H1 (cell line): ENCODE data around the gene E2F1.

Experiments
- BRCA1 ChIP-seq: IDR thresholded peaks from 2 replicates; pipeline ENCODE4 v1.6.1; 2012; ENCODE audit warnings: low read depth, low read length, improper control_type of control experiment
- HDAC2 ChIP-seq, 2 experiments: fragments of 300-600 bp in 1 of 2; sonication (generic) in 1 of 2; IDR thresholded peaks; 2 replicates each; pipeline ENCODE4 v1.6.1; 2011 to 2012; ENCODE audit warnings: low read depth in 2 of 2, low read length in 2 of 2, mild to moderate bottlenecking in 2 of 2, moderate library complexity in 2 of 2, borderline replicate concordance in 1 of 2, inconsistent platforms in 1 of 2
- KDM1A ChIP-seq: fragments of 200-600, 300-600 bp; sonication (generic); IDR thresholded peaks from 2 replicates; pipeline ENCODE4 v1.7.1; 2016; ENCODE audit warnings: mild to moderate bottlenecking, low read length, borderline replicate concordance
- PHF8 ChIP-seq: fragments of 200-600 bp; sonication (generic); conservative IDR thresholded peaks from 2 replicates; pipeline ENCODE4 v1.7.1; 2012; ENCODE audit warnings: low read depth, mild to moderate bottlenecking, inconsistent platforms, low read length, moderate library complexity
- RAD21 ChIP-seq, 2 experiments: IDR thresholded peaks in 1 of 2; conservative IDR thresholded peaks in 1 of 2; 2 replicates each; pipeline ENCODE4 v1.6.1; 2011; ENCODE audit warnings: low read depth in 2 of 2, low read length in 2 of 2, improper control_type of control experiment in 1 of 2, inconsistent platforms in 1 of 2, mild to moderate bottlenecking in 1 of 2, moderate library complexity in 1 of 2
- SUZ12 ChIP-seq: fragments of 200-600 bp; sonication (generic); IDR thresholded peaks from 2 replicates; pipeline ENCODE4 v1.6.1; 2012; ENCODE audit warnings: mild to moderate bottlenecking, inconsistent platforms, low read length, moderate library complexity, mixed read lengths
- TF ChIP-seq, protein P1 (sequence below), 3 experiments: IDR thresholded peaks; 1 replicate in 2 of 3; 2 replicates in 1 of 3; pipeline versions ENCODE4 v1.5.1 to v1.6.1; 2011; ENCODE audit warnings: low read length in 3 of 3, mild to moderate bottlenecking in 3 of 3, inconsistent platforms in 2 of 3, low read depth in 1 of 3, moderate library complexity in 1 of 3; ENCODE audit not compliant: insufficient read depth in 1 of 3; ENCODE audit errors: control extremely low read depth in 1 of 3
- TF ChIP-seq, protein P2 (sequence below): IDR thresholded peaks from 2 replicates; pipeline ENCODE4 v1.6.1; 2012; ENCODE audit warnings: inconsistent platforms

DNA sequence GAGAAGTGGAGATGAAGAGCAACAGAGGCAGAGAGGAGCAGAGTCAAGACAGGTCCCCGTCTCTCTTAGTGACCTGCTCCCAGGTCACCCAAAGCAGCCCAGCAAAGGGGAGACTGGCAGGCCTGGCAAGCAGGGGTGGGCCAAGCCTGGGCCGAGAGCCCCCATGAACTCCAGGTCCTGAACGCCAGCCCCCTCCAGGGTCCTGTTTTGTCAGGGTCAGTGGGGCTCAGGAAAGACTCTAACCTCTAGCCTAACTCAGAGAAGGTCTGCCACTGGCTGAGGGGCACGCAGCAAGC is 13.1 kb downstream of the E2F1 start:
- TF ChIP-seq SUZ12: no peak
- TF ChIP-seq HDAC2 (IDR thresholded peaks at IDR 0.05; ENCODE audit: borderline replicate concordance in 1 of 2, low read depth in 2 of 2, low read length in 2 of 2): no peak
- TF ChIP-seq, protein P1, sequence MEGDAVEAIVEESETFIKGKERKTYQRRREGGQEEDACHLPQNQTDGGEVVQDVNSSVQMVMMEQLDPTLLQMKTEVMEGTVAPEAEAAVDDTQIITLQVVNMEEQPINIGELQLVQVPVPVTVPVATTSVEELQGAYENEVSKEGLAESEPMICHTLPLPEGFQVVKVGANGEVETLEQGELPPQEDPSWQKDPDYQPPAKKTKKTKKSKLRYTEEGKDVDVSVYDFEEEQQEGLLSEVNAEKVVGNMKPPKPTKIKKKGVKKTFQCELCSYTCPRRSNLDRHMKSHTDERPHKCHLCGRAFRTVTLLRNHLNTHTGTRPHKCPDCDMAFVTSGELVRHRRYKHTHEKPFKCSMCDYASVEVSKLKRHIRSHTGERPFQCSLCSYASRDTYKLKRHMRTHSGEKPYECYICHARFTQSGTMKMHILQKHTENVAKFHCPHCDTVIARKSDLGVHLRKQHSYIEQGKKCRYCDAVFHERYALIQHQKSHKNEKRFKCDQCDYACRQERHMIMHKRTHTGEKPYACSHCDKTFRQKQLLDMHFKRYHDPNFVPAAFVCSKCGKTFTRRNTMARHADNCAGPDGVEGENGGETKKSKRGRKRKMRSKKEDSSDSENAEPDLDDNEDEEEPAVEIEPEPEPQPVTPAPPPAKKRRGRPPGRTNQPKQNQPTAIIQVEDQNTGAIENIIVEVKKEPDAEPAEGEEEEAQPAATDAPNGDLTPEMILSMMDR (IDR thresholded peaks at IDR 0.05; ENCODE audit: control extremely low read depth in 1 of 3, insufficient read depth in 1 of 3, low read depth in 1 of 3, low read length in 3 of 3): no peak
- no peak for TF ChIP-seq RAD21 (IDR thresholded peaks at IDR 0.05 in 1 of 2, conservative IDR thresholded peaks at IDR 0.05 in 1 of 2; ENCODE audit: low read depth in 2 of 2, low read length in 2 of 2)
- TF ChIP-seq, protein P2, sequence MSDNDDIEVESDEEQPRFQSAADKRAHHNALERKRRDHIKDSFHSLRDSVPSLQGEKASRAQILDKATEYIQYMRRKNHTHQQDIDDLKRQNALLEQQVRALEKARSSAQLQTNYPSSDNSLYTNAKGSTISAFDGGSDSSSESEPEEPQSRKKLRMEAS: no peak
- no peak for TF ChIP-seq PHF8
- TF ChIP-seq KDM1A: no peak
- no peak for TF ChIP-seq BRCA1
